ENCODE data around the gene RBM28.
A peak's percentile ranks its signal among the peaks of the same experiment; 100 is the strongest.

The RBM28 gene

GRCh38 chr7:128352153-128352537 lies 8.4 kb upstream of the RBM28 start:
- no peak overlapping the region for H3K4me3 ChIP-seq (ENCODE audit: low read depth, low read length)
- in situ Hi-C loops (cut with HindIII; ENCODE audit: low sequenced_read_pairs), result no loop called here
- TF ChIP-seq CTCF (IDR thresholded peaks at IDR 0.05; ENCODE audit: low read depth, low read length), result peak; percentile 52
- DNase-seq (ENCODE audit: low read depth, low spot score), result peak; percentile 28

- in situ Hi-C loops (cut with HindIII; ENCODE audit: low sequenced_read_pairs), result no loop called here
- no peak overlapping the region for H3K4me3 ChIP-seq (ENCODE audit: low read depth, low read length)
- DNase-seq (ENCODE audit: low read depth, low spot score), result no peak
- TF ChIP-seq CTCF (IDR thresholded peaks at IDR 0.05; ENCODE audit: low read depth, low read length), result no peak
Measured at GRCh38 chr7:128351296-128352152, 7.8 kb upstream of the RBM28 start.

- in situ Hi-C loops (cut with HindIII; ENCODE audit: low sequenced_read_pairs), result no loop called here
- no peak for DNase-seq (ENCODE audit: low read depth, low spot score)
- TF ChIP-seq CTCF (IDR thresholded peaks at IDR 0.05; ENCODE audit: low read depth, low read length), result no peak
- H3K4me3 ChIP-seq (ENCODE audit: low read depth, low read length), result no peak overlapping the region
Measured at GRCh38 chr7:128350708-128351295, 7.1 kb upstream of the RBM28 start.

- H3K4me3 ChIP-seq (ENCODE audit: low read depth, low read length), result no peak overlapping the region
- TF ChIP-seq CTCF (IDR thresholded peaks at IDR 0.05; ENCODE audit: low read depth, low read length), result no peak
- DNase-seq (ENCODE audit: low read depth, low spot score), result no peak
- in situ Hi-C loops (cut with HindIII; ENCODE audit: low sequenced_read_pairs), result no loop called here
Measured at GRCh38 chr7:128349466-128349825, 5.7 kb upstream of the RBM28 start.

- in situ Hi-C loops (cut with HindIII; ENCODE audit: low sequenced_read_pairs), result no loop called here
- peak; percentile 39 for DNase-seq (ENCODE audit: low read depth, low spot score)
- H3K4me3 ChIP-seq (ENCODE audit: low read depth, low read length), result no peak overlapping the region
- peak; percentile 66 for TF ChIP-seq CTCF (IDR thresholded peaks at IDR 0.05; ENCODE audit: low read depth, low read length)
Measured at GRCh38 chr7:128347647-128348097, 4.0 kb upstream of the RBM28 start.

- H3K4me3 ChIP-seq (ENCODE audit: low read depth, low read length), result no peak overlapping the region
- in situ Hi-C loops (cut with HindIII; ENCODE audit: low sequenced_read_pairs), result no loop called here
- no peak for TF ChIP-seq CTCF (IDR thresholded peaks at IDR 0.05; ENCODE audit: low read depth, low read length)
- DNase-seq (ENCODE audit: low read depth, low spot score), result no peak
Measured at GRCh38 chr7:128344431-128344774, 695 bp upstream of the RBM28 start.
